Activated naive CD4-positive, alpha-beta T cell treated with anti-CD3 and anti-CD28 coated beads for 36 hours (primary cell): Measurements from ENCODE around the gene SEC61G. TPM values are rescaled to one million over a fixed set of nuclear protein-coding genes. Genes with fewer than 3 reads are reported as not detected.

Experiments used
- CTCF ChIA-PET: fragments of 350-600 bp; sonication (Branson Sonifier 250); formaldehyde crosslinking; loops from one replicate; lab custom pipeline; 2021; ENCODE audit warnings: antibody characterized with exemption; lab: Charles Lee
- DNase-seq: peaks from one replicate; pipeline ENCODE4 v3.0.0-alpha.2; 2020
- H3K27ac Mint-ChIP-seq: one replicate; pipeline ENCODE4 v1.8.0; 2021; ENCODE audit warnings: mild to moderate bottlenecking, mixed read lengths
- H3K27me3 Mint-ChIP-seq: one replicate; pipeline ENCODE4 v1.8.0; 2021; ENCODE audit warnings: low read depth, mixed read lengths
- H3K36me3 Mint-ChIP-seq: one replicate; pipeline ENCODE4 v1.8.0; 2021; ENCODE audit warnings: low read depth, mixed read lengths
- H3K4me1 Mint-ChIP-seq: one replicate; pipeline ENCODE4 v1.8.0; 2021; ENCODE audit warnings: low read depth, mixed read lengths
- H3K4me3 Mint-ChIP-seq: one replicate; pipeline ENCODE4 v1.8.0; 2021; ENCODE audit warnings: mild to moderate bottlenecking, moderate library complexity, mixed read lengths
- H3K9me3 Mint-ChIP-seq: one replicate; pipeline ENCODE4 v1.8.0; 2021; ENCODE audit warnings: mixed read lengths
- intact Hi-C: fragments of 100-400 bp; cut with micrococcal nuclease; formaldehyde crosslinking; loops from one replicate; pipeline ENCODE4 v1.15.1; 2023
- total RNA-seq, 2 experiments: library from RNA; stranded (reverse); gene quantifications; one replicate each; pipeline ENCODE4 v1.2.3, GENCODE V29; 2021

The SEC61G gene
- 100 to 1,000 TPM; 121 to 126 TPM for total RNA-seq

DNA sequence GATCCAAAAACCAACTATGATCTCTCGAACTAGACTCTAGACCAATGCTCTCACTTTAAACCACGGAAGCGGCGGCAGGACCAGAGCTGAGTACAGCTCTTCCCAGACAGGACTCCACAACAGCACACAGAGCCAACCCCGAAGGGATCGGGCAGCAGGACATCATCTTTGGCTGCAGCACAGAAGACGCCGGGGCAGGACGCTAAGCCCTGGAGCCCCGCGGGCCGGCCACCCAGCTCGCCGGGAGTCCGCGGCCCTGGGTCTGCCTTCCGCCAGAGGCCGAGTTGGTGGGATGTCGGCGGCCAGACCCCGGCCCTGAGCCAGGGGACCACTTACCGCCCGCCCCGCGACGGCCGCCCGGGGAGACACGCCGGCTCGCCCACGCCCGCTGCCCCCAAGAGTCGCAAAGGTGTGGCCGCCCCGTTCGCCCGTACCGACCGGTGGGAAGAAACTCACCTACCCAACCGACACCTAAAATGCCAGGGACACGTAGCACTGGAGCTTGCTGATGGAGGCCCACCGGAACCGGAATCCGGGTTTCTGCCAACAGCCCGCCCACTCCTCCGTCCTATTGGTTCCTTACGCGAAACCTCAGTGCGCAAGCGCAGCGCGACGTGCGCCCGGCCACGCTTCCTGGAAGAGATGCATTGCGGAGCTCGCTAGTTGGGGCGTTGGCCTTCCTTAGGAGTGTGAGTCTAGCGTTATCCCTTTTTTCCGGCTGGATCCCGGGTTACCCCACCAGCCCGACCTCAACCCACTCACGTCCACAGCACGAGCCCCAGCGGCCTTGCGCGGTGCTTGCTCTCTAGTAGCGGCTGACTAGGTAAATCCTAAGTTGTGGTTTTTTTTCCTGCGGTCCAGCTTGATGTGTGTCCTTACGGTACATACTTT is at the start of gene SEC61G:
Gene SEC61G (minus strand): TSS at position 510 of the 891 bp plus-strand sequence. CDS start 1,623 bp downstream, outside the sequence.
- H3K27me3 Mint-ChIP-seq, result peaks cover 2% of the 10 kb centered on the region
- peak within 1 kb of the TSS; percentile 100 for H3K4me3 Mint-ChIP-seq
- CTCF ChIA-PET, result interaction anchor here (0.6 to 2.9 kb wide), 4 partner anchors 14 to 512 kb away, joined by 3 to 28 read pairs (median 10); no protein-coding TSS in a partner anchor
- H3K27ac Mint-ChIP-seq, result peak within 1 kb of the TSS; percentile 92
- DNase-seq, result peak; percentile 97
- intact Hi-C loops, result loop anchor here (1.0 to 10.0 kb wide), 7 partner anchors 44 to 1303 kb away; partner anchors contain the start of genes NIPSNAP2, SUMF2 and ZNF713
- H3K9me3 Mint-ChIP-seq, result no peaks in the 10 kb centered on the region
- H3K4me1 Mint-ChIP-seq, result peaks cover 18% of the 10 kb centered on the region
- H3K36me3 Mint-ChIP-seq, result peaks cover 15% of the 10 kb centered on the region

DNA sequence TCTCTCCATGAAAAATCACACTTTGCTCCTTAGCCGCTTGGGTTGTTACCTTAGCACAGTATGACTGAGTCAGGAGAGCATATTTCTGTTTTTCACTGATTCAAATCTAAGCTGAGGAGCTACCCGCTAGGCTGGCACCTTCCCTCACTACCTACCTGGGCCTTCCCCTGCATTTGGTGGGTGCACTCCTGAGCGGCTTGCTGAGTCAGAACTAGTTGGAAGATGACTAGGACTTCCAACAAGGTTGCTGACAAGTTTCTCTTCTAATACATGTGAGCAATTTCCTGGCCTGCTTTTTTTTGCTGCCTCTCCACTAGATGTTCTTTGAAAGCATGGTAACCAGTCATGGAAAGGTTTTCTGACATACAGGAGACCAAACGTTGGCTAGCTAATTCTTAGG is 43.8 kb upstream of the SEC61G start:
- peak; percentile 58 for DNase-seq
- intact Hi-C loops, result loop anchor here (1.0 to 2.0 kb wide), 2 partner anchors 44 to 193 kb away; partner anchors contain the start of gene SEC61G
- peaks cover 9% of the 10 kb centered on the region for H3K27me3 Mint-ChIP-seq
- CTCF ChIA-PET, result no interaction called here
- no peak overlapping the region for H3K4me3 Mint-ChIP-seq
- no peak overlapping the region for H3K27ac Mint-ChIP-seq
- H3K4me1 Mint-ChIP-seq, result no peaks in the 10 kb centered on the region
- no peaks in the 10 kb centered on the region for H3K9me3 Mint-ChIP-seq
- no peaks in the 10 kb centered on the region for H3K36me3 Mint-ChIP-seq

- CTCF ChIA-PET, result no interaction called here
- intact Hi-C loops, result loop anchor here (2.0 kb wide), 1 partner anchor 43 kb away; the partner anchor contains the start of gene SEC61G
- no peak overlapping the region for H3K27ac Mint-ChIP-seq
- peaks cover 9% of the 10 kb centered on the region for H3K27me3 Mint-ChIP-seq
- no peaks in the 10 kb centered on the region for H3K36me3 Mint-ChIP-seq
- no peaks in the 10 kb centered on the region for H3K9me3 Mint-ChIP-seq
- no peak overlapping the region for H3K4me3 Mint-ChIP-seq
- no peak for DNase-seq
- H3K4me1 Mint-ChIP-seq, result no peaks in the 10 kb centered on the region
Observed at GRCh38 chr7:54802114-54802513, 43.1 kb upstream of the SEC61G start.

DNA sequence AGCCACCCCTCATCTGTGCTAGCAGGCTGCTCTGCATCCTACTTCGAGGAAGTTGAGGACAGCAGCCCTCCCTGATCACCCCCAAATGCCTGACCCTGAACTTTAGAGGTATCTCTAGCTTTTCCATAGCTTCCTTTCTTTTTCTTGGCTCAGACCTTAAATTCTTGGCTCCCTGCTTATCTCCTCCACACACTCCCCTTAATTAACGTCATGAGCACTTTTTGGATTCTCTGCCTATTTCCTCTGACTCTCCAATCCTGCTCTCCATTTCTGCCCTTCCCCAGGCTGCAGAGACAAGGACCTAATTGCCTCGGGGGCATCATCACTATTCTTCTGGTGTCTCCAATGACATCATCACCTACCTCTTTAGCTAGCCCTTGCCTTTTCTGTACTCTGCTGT is 40.8 kb upstream of the SEC61G start:
- Mint-ChIP-seq H3K36me3 (no peaks in the 10 kb centered on the region), H3K27ac (no peak overlapping the region), H3K27me3 (peaks cover 9% of the 10 kb centered on the region), H3K9me3 (no peaks in the 10 kb centered on the region), H3K4me1 (no peaks in the 10 kb centered on the region), H3K4me3 (no peak overlapping the region)
- intact Hi-C loops, result no loop called here
- CTCF ChIA-PET, result interaction anchor here (0.7 kb wide), 1 partner anchor 555 kb away, joined by 3 read pairs; no protein-coding TSS in a partner anchor
- DNase-seq, result no peak

DNA sequence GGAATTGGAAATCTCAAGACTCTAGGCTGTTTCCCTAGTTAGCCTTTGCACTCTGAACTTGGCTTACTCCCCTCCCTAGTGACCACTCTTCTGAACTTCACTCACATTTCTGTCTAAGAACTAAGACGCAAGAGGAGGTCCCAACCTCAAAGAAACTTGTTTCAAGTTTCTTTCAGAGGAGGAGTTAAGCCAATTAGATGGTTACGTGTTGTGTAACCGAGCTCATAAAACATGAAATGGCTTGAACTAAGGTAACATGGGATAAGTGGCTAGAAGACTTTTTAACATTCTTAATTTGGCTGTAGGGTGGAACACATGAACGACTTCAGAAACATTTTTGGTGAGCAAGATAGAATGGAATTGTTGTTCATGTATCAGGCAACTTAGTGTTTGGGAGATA is 39.5 kb upstream of the SEC61G start:
- H3K27me3 Mint-ChIP-seq, result peaks cover 9% of the 10 kb centered on the region
- H3K36me3 Mint-ChIP-seq, result no peaks in the 10 kb centered on the region
- CTCF ChIA-PET, result interaction anchor here (0.6 to 0.7 kb wide), 2 partner anchors 14 to 23 kb away, joined by 3 read pairs; no protein-coding TSS in a partner anchor
- no peak overlapping the region for H3K27ac Mint-ChIP-seq
- H3K4me3 Mint-ChIP-seq, result no peak overlapping the region
- H3K9me3 Mint-ChIP-seq, result no peaks in the 10 kb centered on the region
- no peak for DNase-seq
- intact Hi-C loops, result no loop called here
- H3K4me1 Mint-ChIP-seq, result no peaks in the 10 kb centered on the region

DNA sequence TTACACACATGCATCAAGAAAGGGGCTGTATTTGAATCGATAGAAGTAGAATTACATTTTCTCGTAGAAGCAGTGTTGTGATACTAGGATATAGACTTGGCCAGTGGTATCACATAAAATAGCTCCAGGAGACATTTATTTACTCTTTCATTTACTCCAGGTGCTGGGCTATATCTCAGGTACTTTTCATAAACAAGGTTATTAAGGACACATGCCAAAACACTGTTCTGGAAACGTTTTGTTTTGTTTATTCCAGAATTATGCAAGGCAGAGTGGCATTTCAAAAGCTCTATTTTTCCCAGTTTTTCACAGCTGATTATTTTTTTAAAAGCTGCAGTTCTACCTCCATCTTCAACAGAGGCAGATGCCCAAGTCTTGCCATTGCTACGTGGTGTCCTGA is 37.8 kb upstream of the SEC61G start:
- Mint-ChIP-seq H3K27me3 (peaks cover 9% of the 10 kb centered on the region), H3K27ac (no peak overlapping the region), H3K4me1 (no peaks in the 10 kb centered on the region), H3K36me3 (no peaks in the 10 kb centered on the region), H3K9me3 (no peaks in the 10 kb centered on the region), H3K4me3 (no peak overlapping the region)
- CTCF ChIA-PET, result interaction anchor here (1.0 to 1.1 kb wide), 2 partner anchors 12 to 458 kb away, joined by 4 to 5 read pairs; no protein-coding TSS in a partner anchor
- DNase-seq, result no peak
- intact Hi-C loops, result no loop called here

- no peak overlapping the region for H3K27ac Mint-ChIP-seq
- intact Hi-C loops, result no loop called here
- no peaks in the 10 kb centered on the region for H3K4me1 Mint-ChIP-seq
- peaks cover 8% of the 10 kb centered on the region for H3K27me3 Mint-ChIP-seq
- no peaks in the 10 kb centered on the region for H3K36me3 Mint-ChIP-seq
- CTCF ChIA-PET, result no interaction called here
- no peak for DNase-seq
- H3K9me3 Mint-ChIP-seq, result no peaks in the 10 kb centered on the region
- no peak overlapping the region for H3K4me3 Mint-ChIP-seq
Observed at GRCh38 chr7:54796150-54796549, 37.1 kb upstream of the SEC61G start.

DNA sequence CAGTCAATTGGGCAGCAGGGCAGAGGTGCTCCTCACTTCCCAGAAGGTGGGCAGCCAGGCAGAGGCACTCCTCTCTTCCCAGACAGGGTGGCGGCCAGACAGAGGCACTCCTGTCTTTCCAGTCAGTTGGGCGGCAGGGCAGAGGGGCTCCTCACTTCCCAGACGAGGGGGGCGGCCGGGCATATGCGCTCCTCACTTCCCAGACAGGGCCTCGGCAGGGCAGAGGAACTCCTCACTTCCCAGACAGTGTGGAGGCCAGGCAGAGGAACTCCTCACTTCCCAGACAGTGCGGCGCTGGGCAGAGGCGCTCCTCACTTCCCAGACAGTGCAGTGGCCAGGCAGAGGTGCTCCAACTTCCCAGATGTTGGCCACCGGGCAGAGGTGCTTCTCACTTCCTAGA is 33.4 kb upstream of the SEC61G start:
- DNase-seq, result no peak
- H3K27me3 Mint-ChIP-seq, result peaks cover 30% of the 10 kb centered on the region
- intact Hi-C loops, result no loop called here
- H3K27ac Mint-ChIP-seq, result no peak overlapping the region
- H3K4me3 Mint-ChIP-seq, result no peak overlapping the region
- CTCF ChIA-PET, result no interaction called here
- peaks cover 6% of the 10 kb centered on the region for H3K4me1 Mint-ChIP-seq
- no peaks in the 10 kb centered on the region for H3K9me3 Mint-ChIP-seq
- no peaks in the 10 kb centered on the region for H3K36me3 Mint-ChIP-seq

- Mint-ChIP-seq H3K27me3 (peaks cover 33% of the 10 kb centered on the region), H3K36me3 (no peaks in the 10 kb centered on the region), H3K4me3 (no peak overlapping the region), H3K9me3 (no peaks in the 10 kb centered on the region), H3K27ac (no peak overlapping the region), H3K4me1 (peaks cover 6% of the 10 kb centered on the region)
- CTCF ChIA-PET, result interaction anchor here (0.6 to 2.1 kb wide), 6 partner anchors 10 to 466 kb away, joined by 3 to 16 read pairs (median 3); no protein-coding TSS in a partner anchor
- intact Hi-C loops, result loop anchor here (1.0 to 2.0 kb wide), 3 partner anchors 14 to 467 kb away; no protein-coding TSS in a partner anchor
- peak; percentile 51 for DNase-seq
Observed at GRCh38 chr7:54788664-54789063, 29.7 kb upstream of the SEC61G start.

GRCh38 chr7:54785261-54785660 is 26.2 kb upstream of the SEC61G start:
- Mint-ChIP-seq H3K4me1 (peaks cover 6% of the 10 kb centered on the region), H3K27ac (no peak overlapping the region), H3K4me3 (no peak overlapping the region), H3K27me3 (peaks cover 24% of the 10 kb centered on the region), H3K9me3 (no peaks in the 10 kb centered on the region), H3K36me3 (no peaks in the 10 kb centered on the region)
- DNase-seq, result no peak
- CTCF ChIA-PET, result interaction anchor here (0.6 to 2.3 kb wide), 3 partner anchors 11 to 470 kb away, joined by 3 to 7 read pairs (median 3); no protein-coding TSS in a partner anchor
- intact Hi-C loops, result no loop called here

- Mint-ChIP-seq H3K9me3 (no peaks in the 10 kb centered on the region), H3K27me3 (peaks cover 18% of the 10 kb centered on the region), H3K4me1 (peaks cover 5% of the 10 kb centered on the region), H3K36me3 (no peaks in the 10 kb centered on the region), H3K4me3 (no peak overlapping the region), H3K27ac (no peak overlapping the region)
- no peak for DNase-seq
- intact Hi-C loops, result no loop called here
- CTCF ChIA-PET, result interaction anchor here (0.6 to 2.3 kb wide), 3 partner anchors 10 to 471 kb away, joined by 3 to 7 read pairs (median 3); no protein-coding TSS in a partner anchor
Observed at GRCh38 chr7:54783952-54784351, 24.9 kb upstream of the SEC61G start.

- CTCF ChIA-PET, result interaction anchor here (2.6 kb wide), 1 partner anchor 473 kb away, joined by 8 read pairs; no protein-coding TSS in a partner anchor
- H3K27ac Mint-ChIP-seq, result no peak overlapping the region
- H3K9me3 Mint-ChIP-seq, result no peaks in the 10 kb centered on the region
- intact Hi-C loops, result no loop called here
- no peaks in the 10 kb centered on the region for H3K36me3 Mint-ChIP-seq
- no peak overlapping the region for H3K4me3 Mint-ChIP-seq
- DNase-seq, result no peak
- H3K4me1 Mint-ChIP-seq, result no peaks in the 10 kb centered on the region
- H3K27me3 Mint-ChIP-seq, result peaks cover 11% of the 10 kb centered on the region
Observed at GRCh38 chr7:54782829-54783228, 23.8 kb upstream of the SEC61G start.
